GM19239 (cell line): ENCODE results near the gene AURKAIP1.
A peak's percentile ranks its signal among the peaks of the same experiment; 100 is the strongest.

ENCODE experiments used
- DNase-seq: peaks from one replicate; pipeline ENCODE4 v3.0.0; 2011; ENCODE audit warnings: low spot score; ENCODE audit not compliant: insufficient read length
- FAIRE-seq: peaks from 2 replicates; lab custom pipeline; 2011; peaks lifted over from hg19 to GRCh38; lab: Jason Lieb, UNC

Gene AURKAIP1

GRCh38 chr1:1336931-1337792 is 37.8 kb downstream of the AURKAIP1 start:
- FAIRE-seq: no peak
- DNase-seq: no peak

GRCh38 chr1:1336446-1336845 is 38.6 kb downstream of the AURKAIP1 start:
- DNase-seq (no peak), FAIRE-seq (no peak)

- DNase-seq (no peak), FAIRE-seq (no peak)
Measured at GRCh38 chr1:1335792-1336248, 39.2 kb downstream of the AURKAIP1 start.

GRCh38 chr1:1335283-1335682 is 39.7 kb downstream of the AURKAIP1 start:
- DNase-seq (no peak), FAIRE-seq (no peak)

GRCh38 chr1:1334835-1335234 is 40.2 kb downstream of the AURKAIP1 start:
- no peak for FAIRE-seq
- no peak for DNase-seq

- DNase-seq (no peak), FAIRE-seq (no peak)
Measured at GRCh38 chr1:1333551-1334241, 41.3 kb downstream of the AURKAIP1 start.

GRCh38 chr1:1332774-1333480 is 42.1 kb downstream of the AURKAIP1 start:
- DNase-seq (no peak), FAIRE-seq (no peak)

- no peak for DNase-seq
- FAIRE-seq: no peak
Measured at GRCh38 chr1:1332031-1332755, 42.8 kb downstream of the AURKAIP1 start.

GRCh38 chr1:1331068-1331965 is 43.7 kb downstream of the AURKAIP1 start, which contains the start of gene TAS1R3:
Gene TAS1R3 (plus strand): TSS chr1:1331280. CDS start chr1:1331346, 66 bp downstream.
- DNase-seq: no peak
- FAIRE-seq: no peak

GRCh38 chr1:1330366-1331067 is 44.5 kb downstream of the AURKAIP1 start:
- FAIRE-seq (no peak), DNase-seq (no peak)

- DNase-seq (no peak), FAIRE-seq (no peak)
Measured at GRCh38 chr1:1329304-1330210, 45.5 kb downstream of the AURKAIP1 start.

GRCh38 chr1:1328254-1328653 is 46.8 kb downstream of the AURKAIP1 start:
- DNase-seq (no peak), FAIRE-seq (no peak)

GRCh38 chr1:1327291-1327690 is 47.7 kb downstream of the AURKAIP1 start:
- FAIRE-seq: no peak
- no peak for DNase-seq

GRCh38 chr1:1326075-1326605 is 48.9 kb downstream of the AURKAIP1 start:
- FAIRE-seq: no peak
- DNase-seq: no peak

- DNase-seq (no peak), FAIRE-seq (no peak)
Measured at GRCh38 chr1:1325288-1326074, 49.5 kb downstream of the AURKAIP1 start.

- FAIRE-seq: peak; percentile 99
- peak; percentile 99 for DNase-seq
Measured at GRCh38 chr1:1324524-1325287, 50.3 kb downstream of the AURKAIP1 start, which contains the start of the genes CPTP and INTS11. Gene CPTP (plus strand): TSS chr1:1324802. CDS start chr1:1326911, 2,109 bp downstream. Gene INTS11 (minus strand): TSS chr1:1324660. CDS start chr1:1324608, 52 bp downstream.
